ENCODE data around the gene CYP2W1. TPM values are rescaled to one million over a fixed set of nuclear protein-coding genes. Genes with fewer than 3 reads are reported as not detected.

CYP2W1 gene
- total and polyA plus RNA-seq, 10 of the 15 experiments (the other 5 are each of a cell fraction or from before 2014, with no cell fraction given), result not detected

DNA sequence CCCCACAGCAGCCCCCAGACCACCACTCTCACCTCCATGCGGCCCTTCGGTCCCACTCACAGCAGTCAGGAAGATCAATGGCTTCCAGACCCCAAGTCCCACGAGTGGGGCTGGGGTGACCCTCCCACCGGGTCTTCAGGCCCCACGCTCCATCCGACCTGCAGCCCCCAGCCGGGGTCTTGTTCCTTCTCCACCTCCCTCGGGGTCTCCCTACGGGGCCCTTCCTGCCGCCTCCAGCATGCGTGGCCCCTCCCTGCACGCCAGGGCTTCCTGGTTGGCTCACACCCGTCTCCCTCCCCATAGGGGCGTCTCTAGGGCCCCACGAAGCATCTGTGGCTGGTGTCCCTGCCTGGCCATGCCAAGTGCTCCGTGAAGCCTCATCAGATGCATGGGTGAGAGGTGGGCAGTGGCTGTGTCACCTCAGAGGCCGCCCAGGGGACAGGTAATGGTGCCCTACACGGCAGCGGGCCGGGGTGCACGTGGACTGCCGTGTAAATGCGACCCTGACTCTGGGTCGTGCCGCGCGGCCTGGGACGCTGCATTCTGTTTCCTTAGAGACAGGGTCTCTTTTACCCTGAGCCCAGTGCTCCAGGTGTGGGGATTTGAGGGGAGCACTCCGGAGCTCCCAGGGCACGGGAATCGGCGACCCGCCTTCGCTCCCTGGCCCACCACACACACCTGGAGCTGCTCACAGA is 48.4 kb upstream of the CYP2W1 start (continued):
- no peak for TF ChIP-seq BCLAF1 (IDR thresholded peaks at IDR 0.05)
- TF ChIP-seq, protein P1, sequence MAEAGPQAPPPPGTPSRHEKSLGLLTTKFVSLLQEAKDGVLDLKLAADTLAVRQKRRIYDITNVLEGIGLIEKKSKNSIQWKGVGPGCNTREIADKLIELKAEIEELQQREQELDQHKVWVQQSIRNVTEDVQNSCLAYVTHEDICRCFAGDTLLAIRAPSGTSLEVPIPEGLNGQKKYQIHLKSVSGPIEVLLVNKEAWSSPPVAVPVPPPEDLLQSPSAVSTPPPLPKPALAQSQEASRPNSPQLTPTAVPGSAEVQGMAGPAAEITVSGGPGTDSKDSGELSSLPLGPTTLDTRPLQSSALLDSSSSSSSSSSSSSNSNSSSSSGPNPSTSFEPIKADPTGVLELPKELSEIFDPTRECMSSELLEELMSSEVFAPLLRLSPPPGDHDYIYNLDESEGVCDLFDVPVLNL (IDR thresholded peaks at IDR 0.05; ENCODE audit: low read depth, low read length), result no peak
- no peak for TF ChIP-seq NFYA (IDR thresholded peaks at IDR 0.05; ENCODE audit: borderline replicate concordance, low read depth, low read length)
- TF ChIP-seq KDM1A (IDR thresholded peaks at IDR 0.05; ENCODE audit: borderline replicate concordance), result no peak

DNA sequence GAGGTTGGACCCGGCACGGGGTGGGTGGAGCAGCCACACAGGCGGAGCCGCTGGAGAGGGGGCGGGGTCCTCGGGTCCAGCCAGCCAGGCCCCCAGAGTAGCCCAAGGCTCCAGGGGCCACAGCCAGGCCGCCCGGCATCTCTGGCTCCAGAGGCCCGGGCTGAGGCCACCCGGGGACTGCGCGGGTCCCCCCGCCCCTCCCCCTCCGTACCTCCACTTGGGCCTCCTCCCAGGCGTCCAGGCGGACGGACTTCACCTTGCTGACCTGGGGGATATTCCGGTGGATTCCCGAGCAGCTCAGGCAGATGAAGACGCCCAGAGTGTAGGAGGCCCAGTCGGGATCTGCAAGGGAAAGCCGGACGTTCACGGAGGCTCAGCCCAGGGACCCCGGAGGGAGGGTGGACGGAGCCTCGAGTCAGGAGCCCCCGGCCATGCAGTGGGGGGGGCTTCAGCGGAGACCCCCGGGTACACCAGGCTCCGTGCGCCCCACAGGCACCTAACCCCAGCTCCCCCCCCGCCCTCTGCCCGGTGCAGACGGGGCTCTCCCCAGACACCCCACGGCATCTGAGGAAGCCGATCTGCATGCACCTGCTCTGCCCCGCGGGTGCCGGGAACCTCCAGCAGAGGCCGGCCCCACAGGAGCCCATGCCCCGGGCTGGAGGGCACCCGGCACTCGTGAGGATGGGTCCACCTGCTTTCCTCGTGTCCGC is 47.7 kb upstream of the CYP2W1 start:
- Histone ChIP-seq H3K4me2 (ENCODE audit: control insufficient read depth, insufficient read depth) (peak overlapping the region; percentile 74; the same call in 1 of the 2 replicates), H3K4me3 (no peak overlapping the region), H4K20me1 (ENCODE audit: control insufficient read depth, insufficient read depth) (no peaks in the 10 kb centered on the region), H3K27me3 (replicated peaks in 1 of 2; ENCODE audit: control insufficient read depth in 2 of 2, insufficient read depth in 2 of 2, low read length in 1 of 2) (no peaks in the 10 kb centered on the region), H3K4me1 (ENCODE audit: control insufficient read depth, insufficient read depth, low read length) (peaks cover 17% of the 10 kb centered on the region), H3K79me2 (ENCODE audit: control insufficient read depth, insufficient read depth, low read length) (peaks cover 5% of the 10 kb centered on the region; the same call in 1 of the 2 replicates), H3K36me3 (ENCODE audit: control insufficient read depth in 2 of 2, insufficient read depth in 2 of 2, low read length in 1 of 2) (peaks cover 0 to 5% of the 10 kb centered on the region in 2 experiments; a peak in 3 of 4 replicates), H2AFZ (ENCODE audit: control insufficient read depth, low read depth, low read length) (no peak overlapping the region), H3K9me3 (replicated peaks; ENCODE audit: control insufficient read depth, insufficient read depth, low read length) (peaks cover 5% of the 10 kb centered on the region), H3K9ac (ENCODE audit: control insufficient read depth, insufficient read depth, low read length) (no peak overlapping the region), H3K27ac (ENCODE audit: control insufficient read depth, insufficient read depth) (peak overlapping the region; percentile 81)
- FAIRE-seq, result no peak
- SMC1A ChIA-PET (ENCODE audit: uncharacterized antibody, unreplicated experiment), result no interaction called here
- intact Hi-C loops (cut with micrococcal nuclease; ENCODE audit: unreplicated experiment) (no loop called here), in situ Hi-C loops (cut with MboI) (no loop called here)
- CTCF ChIA-PET, result no interaction called here
- DNase-seq (ENCODE audit: low read depth, low spot score), result no peak
- RAD21 ChIA-PET (ENCODE audit: unreplicated experiment), result no interaction called here
- no peak for TF ChIP-seq KLF5 (IDR thresholded peaks at IDR 0.05; ENCODE audit: partially characterized antibody)
- TF ChIP-seq FOS (IDR thresholded peaks at IDR 0.05; ENCODE audit: borderline replicate concordance, extremely low read depth, insufficient read length), result no peak
- no peak for TF ChIP-seq IRF3 (IDR thresholded peaks at IDR 0.05)
- 80% methylated on average over 27 of the region's 46 CpGs for WGBS (ENCODE audit: insufficient coverage, insufficient replicate concordance, low lambda C conversion rate, missing lambda C conversion rate)
- no peak for ATAC-seq
- no TSS peak for BruUV-seq (replicated peaks)
- POLR2A ChIA-PET, result interaction anchor here (1.2 kb wide), 1 partner anchor 11 kb away, joined by 3 read pairs; no protein-coding TSS in a partner anchor
